NCI-H2171 (cell line): Measurements from ENCODE around the gene PRR20G.
"Not testable (repeated sequence)": the region's sequence is repeated elsewhere in the genome, so short reads cannot be mapped to it uniquely, and the experiment has no call there.

Experiments
- DNase-seq: peaks from one replicate; lab custom pipeline; 2025; lab: John Stamatoyannopoulos, UW

The PRR20G gene

DNA sequence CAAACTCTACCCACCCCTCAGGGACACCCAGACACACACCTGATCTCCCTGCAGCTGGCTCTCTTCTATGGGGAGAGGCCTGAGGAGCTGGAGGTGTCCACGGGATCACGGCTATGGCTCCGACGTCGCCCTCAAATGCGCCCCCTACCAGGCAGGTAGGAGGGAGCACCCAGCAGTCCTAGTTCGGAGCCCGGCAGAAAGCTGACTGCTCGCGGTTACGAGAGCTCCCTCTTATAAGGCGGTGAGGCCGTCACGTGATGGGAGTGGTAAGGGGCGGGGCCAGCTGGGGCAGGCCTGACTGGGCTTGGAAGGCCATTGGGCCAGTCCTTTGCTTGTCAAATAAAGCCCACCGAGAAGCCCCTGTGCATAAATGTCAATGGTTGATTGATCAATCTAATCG, at the start of gene PRR20G:
TSS of gene PRR20G (minus strand) at position 207 of the 400 bp plus-strand sequence. CDS start 681 bp downstream, outside the sequence.
- no peak for DNase-seq

DNA sequence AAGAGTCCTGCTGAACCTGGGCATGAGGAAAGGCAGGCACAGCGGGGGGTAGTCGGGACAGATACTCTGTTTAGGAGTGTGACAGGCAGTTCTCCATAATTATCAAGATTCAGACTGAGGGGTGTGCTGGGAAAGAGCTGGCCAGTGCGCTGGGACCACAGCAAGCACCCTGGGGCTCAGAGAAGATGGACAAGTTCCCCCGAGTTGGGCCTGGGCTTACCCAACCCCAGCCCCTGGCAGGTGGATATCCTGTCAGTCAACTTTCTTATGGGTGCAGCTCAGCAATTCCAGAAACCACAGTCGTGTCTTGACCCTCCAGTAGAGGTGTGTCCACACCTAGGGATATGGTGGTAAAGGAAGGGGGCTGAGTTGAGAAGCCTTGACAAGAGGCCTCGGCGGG, 49.2 kb upstream of the PRR20G start:
- no peak for DNase-seq

DNA sequence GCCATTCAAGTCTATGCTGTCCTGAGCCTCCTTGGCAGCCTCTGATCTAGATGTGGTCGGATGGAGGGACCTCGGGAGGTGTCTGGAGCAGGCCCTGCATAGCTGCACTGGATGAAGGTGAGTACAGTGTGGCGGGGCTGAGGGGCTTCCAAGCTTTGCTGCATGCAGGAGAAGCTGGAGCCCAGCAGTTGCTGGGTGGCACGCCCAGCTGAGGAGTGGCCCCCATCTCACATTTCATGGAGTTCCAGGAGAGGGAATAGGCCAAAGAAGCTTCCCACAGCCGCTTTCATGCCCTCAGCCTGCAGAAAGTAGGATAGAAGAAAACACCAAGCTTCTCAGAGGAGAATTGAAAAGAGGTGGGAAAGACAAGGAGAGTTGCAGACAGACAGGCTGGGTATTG, 48.3 kb upstream of the PRR20G start:
- no peak for DNase-seq

DNA sequence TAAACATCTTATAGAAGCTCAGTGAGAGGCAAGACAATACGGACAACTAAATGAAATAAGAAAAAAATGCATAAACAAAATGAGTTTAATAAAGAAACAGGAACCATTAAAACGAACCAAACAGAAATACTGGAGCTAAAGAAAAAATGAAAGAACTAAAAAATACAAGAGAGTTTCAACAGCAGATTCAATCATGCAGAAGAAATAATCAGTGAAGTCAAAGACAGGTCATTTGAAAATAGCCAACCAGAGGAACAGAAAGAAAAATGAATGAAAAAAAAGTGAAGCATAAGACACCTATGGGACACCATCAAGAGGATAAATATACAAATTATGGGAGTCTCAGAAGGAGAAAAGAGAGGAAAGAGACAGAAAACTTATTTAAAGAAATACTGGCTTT, 42.5 kb upstream of the PRR20G start:
- no peak for DNase-seq

DNA sequence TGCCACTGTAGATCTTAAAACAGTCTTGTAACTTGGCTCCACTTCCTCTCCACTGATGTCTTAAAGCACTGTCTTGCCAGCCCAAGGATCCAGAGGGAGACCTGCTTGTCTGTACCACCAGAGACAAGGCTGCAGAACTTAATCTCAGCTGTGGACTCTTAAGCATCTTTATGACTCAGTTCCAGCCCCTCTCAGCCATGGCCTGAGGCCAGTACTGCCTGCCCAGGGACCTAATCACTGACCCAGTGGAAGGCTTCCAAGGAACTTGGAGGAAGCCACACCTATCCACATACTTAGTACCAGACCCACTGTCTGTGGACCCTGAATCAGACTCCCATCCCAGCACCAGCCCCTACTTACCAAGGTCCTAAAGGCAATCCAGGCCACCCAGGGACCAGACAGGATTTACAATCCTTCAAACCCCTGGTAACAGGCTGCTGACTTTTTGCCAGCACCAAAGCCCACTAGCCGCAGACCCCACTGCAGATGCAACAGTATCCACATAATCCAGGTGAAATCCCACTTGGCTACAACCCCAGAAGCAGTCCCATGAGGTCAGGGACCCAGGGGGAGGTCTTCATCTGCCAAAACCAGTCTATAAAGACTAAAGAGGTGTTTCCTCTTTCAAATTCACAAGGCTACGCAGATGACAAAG, 41.9 kb upstream of the PRR20G start:
- no peak for DNase-seq

DNA sequence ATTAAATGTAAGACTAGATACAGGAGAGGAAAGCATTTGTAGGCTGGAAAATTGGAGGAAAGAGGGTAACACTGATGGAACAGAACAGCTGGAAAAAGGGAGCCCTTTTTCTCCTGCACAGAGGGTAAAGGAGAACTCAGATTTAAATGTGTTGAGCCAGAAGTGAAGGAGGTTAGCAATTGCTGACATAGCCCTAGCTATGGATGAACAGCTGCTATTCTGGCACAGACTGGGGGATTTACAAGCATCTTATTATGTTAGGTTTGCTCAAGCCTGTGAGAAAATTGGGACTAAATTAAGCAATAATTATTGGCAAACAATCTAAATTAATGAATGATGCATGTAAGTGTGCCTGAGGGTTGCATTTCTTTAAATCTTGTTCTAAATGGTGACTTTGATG, 40.6 kb upstream of the PRR20G start:
- no peak for DNase-seq

DNA sequence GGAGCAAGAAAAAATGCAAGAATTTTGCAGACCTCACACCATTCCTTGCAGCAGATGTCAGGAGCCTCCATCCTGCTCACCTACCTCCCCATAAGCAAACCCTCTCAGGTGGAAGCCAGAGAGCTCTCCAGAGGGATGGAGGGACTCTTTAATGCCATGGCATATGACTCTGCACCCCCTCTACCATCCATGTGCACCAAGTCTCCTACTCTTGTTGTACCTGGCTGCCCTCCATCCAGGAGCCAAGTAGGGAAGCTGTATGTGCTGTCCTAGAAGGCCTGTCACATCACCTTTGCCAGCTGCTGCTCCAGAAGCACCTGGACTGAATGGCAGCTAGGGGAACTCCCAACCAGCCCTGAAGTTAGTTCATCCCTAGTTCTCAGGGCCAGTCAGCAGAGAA, 38.5 kb upstream of the PRR20G start:
- no peak for DNase-seq

DNA sequence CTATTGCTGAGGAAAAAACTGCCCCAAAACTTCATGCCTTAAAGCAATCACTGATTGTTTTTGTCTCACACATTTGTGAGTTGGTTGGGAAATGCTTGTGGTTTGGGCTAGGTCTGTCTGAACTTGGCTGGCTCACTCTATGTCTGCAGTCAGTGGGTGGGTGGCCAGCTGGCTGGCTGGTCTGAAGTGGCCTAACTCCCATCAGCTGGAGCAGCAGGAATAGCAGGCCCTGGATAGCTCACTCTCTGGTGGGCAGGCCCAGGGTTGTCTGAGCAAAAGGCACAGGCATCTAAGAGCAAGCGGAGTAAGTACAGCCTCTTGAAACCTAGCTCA, 37.7 kb upstream of the PRR20G start:
- DNase-seq = no peak

DNA sequence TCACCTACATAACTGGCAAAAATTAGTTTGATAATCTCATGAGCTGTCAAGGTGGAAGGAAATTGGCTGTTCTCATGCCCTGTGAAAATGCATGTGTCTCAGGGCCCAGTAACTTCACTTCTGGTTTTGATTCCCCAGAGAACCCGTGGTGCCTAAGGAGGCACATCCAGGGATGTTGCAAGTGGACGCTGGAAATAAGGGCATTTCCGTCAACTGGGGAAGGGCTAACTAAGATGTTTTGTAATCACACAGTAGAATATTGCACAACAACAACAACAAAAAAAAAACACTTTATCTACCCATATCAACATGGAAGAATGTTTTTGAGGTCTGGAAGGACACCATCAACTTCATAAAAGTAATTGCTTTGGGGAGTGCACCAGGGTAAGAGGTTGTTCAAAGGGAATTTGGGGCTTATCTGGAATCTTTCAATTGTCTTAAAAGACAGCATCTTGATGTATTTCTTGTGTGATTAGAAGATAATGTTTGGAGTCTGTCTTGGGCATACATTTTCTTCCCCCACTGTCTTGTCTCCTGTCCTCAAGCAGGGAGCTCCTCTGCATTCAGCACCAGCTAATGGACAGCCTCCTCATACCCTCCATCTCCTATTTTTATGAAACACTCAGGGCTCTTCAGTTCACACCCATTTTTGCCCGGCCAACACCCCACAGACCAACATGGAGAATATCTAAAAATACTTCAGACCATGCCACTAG, 37.2 kb upstream of the PRR20G start:
- DNase-seq = no peak

DNA sequence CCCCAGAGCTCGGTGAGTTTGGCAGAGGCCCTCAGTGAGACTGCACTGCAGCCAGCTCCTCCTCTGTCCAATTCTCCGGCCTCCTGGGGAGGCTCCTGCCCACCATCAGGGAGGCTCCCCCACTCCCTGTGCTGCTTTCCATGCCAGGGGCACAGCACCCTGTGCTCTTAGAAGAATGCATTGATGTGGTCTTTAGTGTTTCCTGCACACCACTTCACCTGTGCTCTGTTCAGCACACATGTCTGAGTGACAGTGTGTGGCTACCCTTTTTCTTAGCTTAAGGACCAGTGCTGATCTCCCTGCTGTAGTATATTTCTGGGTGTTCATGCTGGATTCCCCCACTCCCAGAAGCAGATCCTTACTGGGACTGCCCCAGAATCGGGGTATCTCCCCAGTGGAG, 36.2 kb upstream of the PRR20G start:
- no peak for DNase-seq

DNA sequence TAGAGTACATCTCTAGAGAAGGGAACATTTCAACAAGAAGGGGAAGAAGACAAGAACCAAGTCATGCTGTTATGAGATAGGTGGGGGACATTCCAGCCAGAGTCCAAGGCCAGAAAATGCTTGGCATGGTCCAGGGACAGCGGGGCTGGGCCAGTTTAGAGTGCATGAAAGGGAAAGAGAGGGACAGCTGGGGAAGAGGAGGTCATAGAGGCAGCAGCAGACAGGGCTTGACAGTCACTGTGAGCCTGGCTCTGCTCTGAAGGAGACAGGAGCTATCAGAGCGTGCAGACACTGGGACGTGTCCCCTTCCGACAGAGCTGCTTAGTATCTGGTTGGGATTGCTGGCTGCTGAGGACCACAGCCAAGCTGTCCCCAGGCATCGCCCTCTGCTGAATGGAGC, 35.7 kb upstream of the PRR20G start:
- no peak for DNase-seq

DNA sequence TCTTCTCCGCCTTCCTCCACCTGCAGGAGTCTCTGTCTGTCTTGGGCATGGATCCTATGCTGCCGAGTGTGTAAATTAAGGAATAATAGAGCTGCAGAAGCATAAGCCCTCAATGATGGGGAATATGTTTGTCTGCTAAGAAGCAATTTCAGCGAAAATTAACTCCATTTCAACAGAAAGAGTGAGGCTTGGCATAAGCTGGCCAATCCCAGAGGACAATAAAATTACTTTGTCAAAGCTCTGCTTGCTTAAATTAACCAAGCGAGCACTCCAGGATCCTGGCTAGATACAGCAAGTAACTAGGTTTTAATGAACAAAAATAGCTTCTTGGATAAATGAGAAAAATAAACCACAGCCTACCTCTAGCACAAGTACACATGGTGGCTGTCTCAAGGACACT, 33.5 kb upstream of the PRR20G start:
- DNase-seq = no peak

DNA sequence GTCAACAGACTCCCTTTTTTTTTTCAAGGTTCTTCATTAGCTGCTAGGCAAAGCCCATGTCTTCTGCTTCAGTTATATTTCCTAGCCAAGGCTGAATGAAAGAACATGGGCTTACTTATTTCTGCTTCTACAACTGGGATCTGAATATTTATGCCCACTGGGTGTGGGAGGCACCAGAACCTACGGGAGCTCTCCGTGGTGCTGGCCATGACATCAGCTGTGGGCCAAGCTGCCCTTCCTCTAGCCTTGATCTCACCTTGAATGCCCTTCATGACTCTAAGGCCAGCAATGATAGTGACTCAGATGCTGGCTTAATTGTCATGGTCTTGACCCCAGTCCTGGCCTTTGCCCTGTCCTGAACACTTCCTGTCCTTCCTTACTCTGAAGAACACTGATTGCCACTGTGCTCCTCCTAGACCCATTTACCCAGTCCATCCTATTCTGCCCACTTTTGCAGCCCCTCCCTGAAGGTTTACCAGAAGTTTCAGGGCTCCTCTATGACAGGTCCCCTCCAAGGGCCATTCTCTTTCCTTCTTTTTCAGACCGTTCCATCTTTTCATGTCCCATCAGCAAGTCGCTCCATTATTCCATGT, 32.8 kb upstream of the PRR20G start:
- DNase-seq = no peak

DNA sequence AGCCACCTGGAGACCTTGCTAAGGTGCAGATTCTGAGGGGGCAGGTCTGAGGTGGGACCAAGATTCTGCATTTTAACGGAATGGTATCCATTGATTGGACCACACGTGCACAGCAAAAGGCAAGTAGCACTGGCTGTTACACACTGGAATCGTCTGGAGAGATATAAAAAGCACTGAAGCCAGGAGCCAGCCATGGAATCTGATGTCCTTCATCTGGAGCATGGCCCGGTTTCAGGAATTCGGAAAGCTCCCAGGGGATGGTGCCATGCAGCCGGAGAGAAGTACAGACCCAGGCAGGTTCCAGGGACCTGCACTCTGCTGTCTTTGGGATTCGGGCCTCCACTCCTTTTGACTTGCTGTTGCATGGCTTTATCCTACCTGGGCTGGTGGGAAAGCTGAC, 28.8 kb upstream of the PRR20G start:
- no peak for DNase-seq

DNA sequence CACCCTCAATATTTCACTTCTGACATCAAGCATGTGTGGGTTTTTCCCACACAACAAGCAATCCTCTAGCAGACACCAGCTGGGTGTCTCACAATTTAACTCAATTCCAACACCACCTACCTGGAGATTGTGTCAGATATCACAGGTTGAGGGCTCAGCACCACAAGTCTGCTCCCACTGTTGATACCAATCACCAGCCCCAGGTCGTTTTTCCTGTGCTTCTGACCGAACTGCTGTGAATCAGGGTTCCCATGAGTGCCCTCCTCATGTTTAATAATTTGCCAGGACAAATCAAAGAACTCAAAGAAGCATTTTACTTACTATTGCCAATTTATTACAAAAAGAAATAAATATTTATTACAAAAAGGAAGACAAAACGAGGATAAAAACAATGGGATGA, 25.0 kb upstream of the PRR20G start:
- no peak for DNase-seq

DNA sequence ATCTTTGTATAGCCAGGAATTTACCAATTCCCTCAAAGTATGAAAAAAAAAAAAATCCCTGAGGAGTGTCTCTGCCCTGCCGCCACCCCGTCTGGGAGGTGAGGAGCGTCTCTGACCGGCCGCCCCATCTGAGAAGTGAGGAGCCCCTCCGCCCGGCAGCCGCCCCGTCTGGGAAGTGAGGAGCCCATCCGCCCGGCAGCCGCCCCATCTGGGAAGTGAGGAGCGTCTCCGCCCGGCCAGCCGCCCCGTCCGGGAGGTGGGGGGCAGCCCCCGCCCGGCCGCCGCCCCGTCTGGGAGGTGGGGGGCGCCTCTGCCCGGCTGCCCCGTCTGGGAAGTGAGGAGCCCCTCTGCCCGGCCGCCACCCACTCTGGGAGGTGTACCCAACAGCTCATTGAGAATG, 21.0 kb upstream of the PRR20G start:
- not testable (repeated sequence) for DNase-seq

DNA sequence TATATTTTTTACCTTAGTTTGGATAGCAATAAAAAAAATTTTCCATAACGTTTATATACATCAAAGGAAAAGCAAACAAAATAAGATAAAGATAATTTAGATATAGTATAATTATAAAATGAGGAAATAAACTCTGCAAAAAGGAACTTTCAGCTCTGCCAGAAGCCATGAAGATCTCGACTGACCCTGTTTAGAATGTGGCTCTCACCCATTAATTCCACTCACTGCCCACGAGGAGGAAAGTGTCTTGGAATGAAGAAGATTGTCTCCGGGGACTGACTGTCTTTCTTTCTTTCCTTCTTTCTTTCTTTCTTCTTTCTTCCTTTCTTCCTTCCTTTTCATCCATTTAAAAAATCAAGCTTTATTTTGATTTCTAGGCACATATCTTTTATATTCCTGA, 20.1 kb upstream of the PRR20G start:
- no peak for DNase-seq

DNA sequence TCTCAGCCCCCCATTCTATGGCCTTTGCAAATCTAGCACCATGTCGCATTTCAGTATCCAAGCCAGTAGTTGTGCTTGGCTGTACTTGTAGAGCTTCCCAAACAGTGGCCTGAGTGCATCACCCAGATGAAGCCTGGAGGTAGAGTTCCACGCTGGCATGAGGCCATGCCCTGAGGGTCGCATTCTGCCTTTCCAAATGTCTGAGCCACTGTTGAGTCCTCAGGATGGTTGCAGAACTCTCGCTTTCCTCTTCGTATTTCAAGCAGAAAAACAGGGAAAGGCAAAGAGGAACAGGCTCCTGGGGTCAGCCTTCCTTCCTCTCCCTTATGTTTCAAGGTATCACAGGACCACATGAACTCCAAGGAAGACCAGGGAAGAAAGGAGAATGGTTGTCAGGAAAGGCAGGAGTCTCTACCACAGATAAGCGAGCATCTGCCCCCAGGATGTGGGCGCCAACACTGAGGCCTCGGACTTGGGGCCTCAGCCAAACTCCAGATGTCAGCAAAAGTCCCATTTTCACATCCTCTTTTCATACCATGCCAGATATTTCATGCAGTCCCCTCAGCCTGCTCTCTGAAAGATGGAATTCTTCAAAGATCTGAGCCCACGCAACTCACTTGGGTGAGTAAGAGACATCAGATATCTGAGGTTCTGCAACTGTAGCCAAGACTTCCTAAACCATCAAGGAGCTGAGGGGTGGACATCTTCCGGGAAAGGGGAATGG, 19.4 kb upstream of the PRR20G start:
- no peak for DNase-seq

DNA sequence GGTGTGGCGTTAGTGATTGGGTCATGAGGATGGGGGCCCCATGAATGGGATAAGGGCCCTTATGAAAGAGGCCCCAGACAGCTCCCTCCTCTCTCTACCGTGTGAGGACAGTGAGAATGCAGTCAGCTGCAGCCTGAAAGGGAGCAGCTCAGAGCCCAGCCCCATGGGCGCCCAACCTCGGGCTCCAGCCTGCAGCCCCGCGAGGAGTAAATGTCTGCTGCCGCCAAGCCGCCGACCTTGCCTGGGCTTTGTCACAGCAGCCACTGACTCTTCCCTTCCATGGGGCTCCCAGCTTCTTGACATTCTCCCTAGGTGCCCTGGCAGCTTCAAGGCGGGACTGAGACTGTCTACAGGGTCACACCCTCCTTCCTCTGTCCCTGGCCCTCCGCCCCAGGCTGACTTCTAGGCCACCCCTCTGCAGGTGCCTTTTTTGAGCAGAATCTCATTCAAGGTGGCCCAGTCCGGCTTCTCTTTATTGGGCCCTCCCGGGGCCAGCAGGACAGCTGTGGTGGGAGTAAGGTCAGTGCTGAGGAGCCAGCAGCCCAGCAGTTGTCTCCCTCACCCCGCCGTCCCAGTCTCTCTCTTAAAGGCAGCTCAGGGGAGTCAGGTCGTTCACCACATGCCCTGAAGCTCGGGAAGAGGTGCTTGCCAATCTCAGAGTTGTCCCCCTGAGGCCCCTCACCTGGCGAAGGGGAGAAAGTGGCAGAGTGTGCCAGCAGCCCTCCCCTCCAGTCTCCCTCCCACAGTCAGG, 18.7 kb upstream of the PRR20G start:
- DNase-seq = no peak

DNA sequence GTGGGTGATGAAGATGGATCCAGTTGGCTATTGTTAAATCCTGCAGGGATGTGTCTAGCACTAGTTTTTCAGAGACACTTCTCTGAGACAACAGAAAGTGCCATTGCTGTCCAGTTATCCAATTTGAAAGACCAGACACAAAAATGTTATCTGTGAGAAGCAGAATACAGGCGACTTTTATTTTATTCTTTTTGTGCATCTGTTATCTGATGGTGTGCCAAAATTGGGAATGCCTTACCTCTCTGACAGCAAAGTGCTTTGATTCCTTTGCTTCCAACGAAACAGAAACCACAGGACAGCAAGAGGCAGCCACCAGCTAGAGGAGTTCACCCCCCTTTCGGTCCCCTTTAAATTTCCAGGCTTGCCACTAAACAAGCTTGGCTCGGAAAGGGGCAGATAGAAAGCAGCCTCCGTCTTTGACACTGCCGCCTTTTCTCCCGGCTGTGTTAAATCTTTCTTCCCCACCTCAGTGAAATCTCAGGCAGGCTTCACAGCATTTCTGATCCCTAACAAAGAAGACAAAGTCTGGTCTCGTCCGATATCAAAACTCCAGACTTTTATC, 17.7 kb upstream of the PRR20G start:
- no peak for DNase-seq

DNA sequence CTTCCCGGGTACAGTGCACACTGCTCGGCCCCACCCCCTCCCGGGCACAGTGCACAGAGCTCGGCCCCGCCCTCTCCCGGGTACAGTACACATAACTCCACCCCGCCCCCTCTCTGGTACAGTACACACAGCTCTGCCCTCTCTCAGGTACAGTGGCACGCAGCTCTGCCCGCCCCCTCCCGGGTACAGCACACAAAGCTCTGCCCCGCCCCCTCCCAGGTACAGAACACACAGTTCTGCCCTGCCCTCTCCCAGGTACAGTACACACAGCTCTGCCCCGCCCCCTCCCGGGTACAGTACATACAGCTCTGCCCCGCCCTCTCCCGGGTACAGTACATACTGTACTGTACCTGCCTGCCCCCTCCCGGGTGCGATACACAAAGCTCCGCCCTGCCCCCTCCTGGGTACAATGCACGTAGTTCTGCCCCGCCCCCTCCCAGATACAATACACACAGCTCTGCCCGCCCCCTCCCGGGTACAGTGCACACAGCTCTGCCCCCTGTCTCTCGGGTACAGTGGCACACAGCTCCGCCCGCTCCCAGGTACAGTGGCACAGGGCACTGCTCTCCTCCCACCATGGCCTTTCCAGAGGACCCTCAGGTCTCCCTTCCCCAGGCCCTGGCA, 16.4 kb upstream of the PRR20G start:
- peak; percentile 95 for DNase-seq

DNA sequence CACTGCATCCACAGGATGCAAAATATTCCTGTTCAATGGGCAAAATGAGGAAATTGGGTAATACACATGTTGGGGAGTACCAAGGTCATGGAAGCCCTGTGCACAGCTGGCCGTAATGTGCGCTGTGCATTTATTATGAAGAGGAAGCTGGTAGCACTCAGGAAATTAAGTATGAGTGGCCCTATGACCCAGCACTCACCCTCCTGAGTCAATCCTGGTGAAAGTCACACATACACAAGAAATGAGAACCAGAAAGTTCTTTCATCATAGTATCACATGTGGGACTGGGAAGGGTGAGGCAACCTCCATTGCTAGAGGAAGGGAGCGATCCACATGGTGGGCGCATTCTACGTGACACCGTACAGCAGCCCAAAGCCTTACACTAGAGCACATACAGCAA, 11.4 kb upstream of the PRR20G start:
- no peak for DNase-seq
